IPS-NIHi7 (cell line): ENCODE data around the gene SMS.
"Not testable (repeated sequence)": the region's sequence is repeated elsewhere in the genome, so short reads cannot be mapped to it uniquely, and the experiment has no call there.

Experiments used
- DNase-seq: peaks from one replicate; pipeline ENCODE4 v3.0.0; 2012; ENCODE audit warnings: mixed read lengths; ENCODE audit errors: extremely low spot score

Gene SMS

DNA sequence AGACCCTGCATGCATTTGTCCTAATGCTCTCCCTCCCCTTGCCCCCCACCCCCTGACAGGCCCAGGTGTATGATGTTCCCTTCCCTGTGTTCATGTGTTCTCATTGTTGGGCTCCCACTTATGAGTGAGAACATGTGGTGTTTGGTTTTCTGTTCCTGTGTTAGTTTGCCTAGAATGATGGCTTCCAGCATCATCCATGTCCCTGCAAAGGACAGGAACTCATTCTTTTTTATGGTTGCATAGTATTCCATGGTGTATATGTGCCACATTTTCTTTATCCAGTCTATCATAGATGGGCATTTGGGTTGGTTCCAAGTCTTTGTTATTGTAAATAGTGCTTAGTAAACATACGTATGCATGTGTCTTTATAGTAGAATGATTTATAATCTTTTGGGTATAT, 10.0 kb downstream of the SMS start:
- DNase-seq, result not testable (repeated sequence)

DNA sequence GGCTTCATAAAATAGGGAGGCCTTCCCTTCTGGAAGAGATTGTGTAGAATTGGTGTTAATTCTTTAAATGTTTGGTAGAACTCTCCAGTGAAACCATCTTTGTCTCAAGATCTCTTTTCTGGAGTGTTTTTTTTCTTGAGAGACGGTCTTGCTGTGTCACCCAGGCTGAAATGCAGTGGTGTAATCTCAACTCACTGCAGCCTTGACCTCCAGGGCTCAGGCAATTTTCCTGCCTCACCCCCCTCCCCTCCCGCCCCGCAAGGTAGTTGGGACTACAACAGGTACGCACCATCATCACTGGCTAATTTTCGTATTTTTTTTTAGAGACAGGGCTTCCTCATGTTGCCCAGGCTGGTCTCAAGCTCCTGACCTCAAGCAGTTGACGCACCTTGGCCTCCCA, 12.1 kb downstream of the SMS start:
- no peak for DNase-seq

DNA sequence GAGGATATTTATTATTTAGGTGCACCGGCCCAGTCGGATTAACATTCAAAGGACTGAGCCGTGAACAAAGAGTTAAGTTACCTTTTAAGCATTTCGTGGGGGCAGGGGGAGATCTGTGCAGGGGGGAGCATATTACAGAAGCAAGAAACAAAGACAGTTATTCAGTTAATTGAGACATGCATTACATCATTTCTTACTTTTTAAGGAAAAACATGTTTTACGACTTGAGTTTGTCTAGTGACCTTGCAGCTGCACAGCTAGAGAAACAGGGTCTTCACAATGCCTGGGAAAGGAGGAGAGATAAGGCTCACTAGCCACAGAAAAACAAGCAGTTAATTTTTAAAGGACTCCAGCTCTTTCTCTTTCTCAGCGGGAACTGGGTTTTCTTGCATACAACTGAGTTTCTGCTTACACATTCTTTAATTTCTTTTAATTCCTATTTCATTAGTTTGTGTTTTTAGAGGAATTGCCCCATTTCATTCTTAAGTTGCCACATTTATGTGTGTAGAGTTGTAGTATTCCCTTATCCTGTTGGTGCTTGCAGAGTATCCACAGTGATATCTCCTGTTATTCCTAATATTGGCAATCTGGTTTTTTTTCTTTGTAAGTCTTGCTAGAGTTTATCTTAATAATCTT, 12.8 kb downstream of the SMS start:
- DNase-seq, result not testable (repeated sequence)

DNA sequence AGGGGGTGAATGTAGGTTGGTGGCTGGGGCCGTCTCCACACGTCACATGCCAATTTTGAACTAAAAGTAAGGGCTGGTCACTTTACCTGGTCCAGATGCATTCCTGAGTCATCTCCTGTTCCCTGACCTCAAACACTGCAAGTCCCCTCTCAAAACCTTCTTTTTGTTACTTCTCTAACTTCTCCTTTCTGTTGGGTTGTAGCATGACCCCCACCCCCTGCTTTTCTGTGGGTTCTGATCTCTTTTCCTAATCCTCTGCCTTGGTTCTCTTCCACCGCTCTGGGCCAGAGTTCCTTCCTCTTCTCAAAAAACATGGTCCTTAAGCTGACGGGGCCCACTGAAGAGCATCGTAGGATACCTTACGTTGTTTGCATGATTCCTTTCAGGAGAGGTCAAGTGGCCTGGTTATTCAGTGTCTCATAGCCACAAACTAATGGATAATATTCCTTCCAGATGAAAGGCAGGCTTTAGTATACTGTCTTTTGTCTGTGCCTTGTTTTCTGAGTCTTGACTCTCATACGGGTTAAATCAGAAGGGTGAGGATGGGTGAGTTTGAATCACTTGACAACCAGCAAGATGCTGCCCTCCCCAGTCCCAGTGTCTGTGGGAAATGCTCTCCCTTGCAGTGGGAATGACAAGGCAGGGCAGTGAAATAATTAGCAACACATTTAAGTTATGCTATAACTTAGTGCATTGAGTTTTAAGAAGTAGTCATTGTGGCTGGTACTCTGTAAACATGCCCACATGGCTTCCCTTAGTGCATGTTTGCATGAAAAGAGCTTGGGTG, 15.1 kb downstream of the SMS start:
- DNase-seq, result no peak

DNA sequence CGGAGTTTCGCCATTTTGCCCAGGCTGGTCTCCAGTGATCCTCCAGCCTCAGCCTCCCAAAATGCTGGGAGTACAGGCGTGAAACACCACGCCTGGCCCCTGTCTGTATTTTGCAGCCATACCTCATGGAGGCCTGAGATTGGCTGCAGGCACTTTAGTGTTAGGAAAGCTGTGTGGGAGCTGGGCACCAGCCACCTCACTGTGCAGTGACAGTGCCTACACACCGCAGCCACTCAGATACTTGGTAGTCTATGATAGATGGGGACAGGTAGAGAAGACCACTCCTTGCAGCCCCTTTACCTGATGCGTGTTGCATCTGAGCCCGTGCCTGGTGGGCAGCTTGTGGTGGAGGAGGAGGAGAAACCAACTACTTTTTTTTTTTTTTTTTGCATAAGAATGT, 16.3 kb downstream of the SMS start:
- DNase-seq, result no peak

DNA sequence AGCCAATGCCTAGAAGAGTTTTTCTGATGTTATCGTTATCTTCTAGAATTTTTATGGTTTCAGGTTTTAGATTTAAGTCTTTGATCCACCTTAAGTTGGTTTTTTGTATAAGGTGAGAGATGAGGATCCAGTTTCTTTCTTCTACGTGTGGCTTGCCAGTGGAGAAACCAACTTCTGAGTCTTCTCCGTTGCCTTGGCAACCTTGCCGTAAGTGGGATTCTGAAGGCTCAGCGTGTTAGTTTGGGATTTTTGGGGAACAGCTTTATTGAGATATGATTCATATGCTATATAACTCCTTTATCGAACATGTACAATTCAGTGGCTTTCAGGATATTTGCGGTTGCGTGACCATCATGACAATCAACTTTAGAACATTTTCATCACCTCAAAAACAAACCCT, 17.7 kb downstream of the SMS start:
- no peak for DNase-seq

DNA sequence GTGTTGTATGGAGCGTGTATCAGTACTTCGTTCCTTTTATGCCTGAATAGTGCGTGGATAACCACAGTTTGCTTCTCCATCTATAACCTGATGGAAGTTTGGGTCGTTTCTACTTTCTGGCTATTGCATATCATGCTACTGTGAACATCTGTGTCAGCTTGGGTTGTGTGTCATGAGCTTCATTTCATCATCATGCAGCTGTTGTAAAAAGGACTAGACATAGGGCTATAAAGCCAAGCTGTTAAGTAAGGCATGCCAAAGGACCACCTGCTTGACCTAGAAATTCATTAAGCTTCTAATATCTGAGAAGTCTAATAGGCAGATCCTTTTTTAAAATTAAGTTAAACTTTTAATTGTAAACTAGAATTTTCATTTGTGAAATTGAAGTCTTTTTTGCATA, 18.4 kb downstream of the SMS start:
- no peak for DNase-seq

DNA sequence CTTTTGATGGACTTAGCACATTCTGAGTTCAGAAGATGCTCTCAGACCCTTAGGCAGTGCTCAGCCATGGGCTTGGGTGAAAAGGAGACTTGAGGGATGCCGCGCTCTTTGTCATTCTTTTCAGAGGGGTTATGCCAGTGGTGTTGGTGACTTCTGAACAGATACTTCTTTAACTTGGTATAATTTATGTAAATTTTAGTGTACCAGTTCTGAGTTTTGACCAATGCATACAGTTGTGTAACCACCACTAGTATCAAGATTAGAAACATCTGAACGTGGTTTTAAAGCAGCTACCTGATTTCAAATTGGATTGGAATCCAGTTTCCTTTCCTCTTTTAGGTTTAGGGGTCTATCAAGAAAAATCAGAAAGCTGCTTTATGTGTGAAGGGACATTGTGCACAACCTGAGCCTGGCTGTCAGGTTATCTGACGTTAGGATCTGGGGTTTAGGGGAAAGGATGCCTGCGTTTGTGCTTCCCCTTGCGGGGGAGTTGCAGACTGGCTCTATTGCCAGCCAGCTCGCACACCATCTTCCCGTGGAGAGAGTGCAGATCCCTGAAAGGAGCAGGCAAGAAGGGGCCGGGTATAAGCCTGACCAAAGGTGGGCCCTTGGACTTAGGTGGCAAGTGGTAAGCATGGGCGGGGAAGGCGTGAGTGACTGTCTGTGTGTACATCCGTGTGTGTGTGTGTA, 19.0 kb downstream of the SMS start:
- DNase-seq, result no peak

DNA sequence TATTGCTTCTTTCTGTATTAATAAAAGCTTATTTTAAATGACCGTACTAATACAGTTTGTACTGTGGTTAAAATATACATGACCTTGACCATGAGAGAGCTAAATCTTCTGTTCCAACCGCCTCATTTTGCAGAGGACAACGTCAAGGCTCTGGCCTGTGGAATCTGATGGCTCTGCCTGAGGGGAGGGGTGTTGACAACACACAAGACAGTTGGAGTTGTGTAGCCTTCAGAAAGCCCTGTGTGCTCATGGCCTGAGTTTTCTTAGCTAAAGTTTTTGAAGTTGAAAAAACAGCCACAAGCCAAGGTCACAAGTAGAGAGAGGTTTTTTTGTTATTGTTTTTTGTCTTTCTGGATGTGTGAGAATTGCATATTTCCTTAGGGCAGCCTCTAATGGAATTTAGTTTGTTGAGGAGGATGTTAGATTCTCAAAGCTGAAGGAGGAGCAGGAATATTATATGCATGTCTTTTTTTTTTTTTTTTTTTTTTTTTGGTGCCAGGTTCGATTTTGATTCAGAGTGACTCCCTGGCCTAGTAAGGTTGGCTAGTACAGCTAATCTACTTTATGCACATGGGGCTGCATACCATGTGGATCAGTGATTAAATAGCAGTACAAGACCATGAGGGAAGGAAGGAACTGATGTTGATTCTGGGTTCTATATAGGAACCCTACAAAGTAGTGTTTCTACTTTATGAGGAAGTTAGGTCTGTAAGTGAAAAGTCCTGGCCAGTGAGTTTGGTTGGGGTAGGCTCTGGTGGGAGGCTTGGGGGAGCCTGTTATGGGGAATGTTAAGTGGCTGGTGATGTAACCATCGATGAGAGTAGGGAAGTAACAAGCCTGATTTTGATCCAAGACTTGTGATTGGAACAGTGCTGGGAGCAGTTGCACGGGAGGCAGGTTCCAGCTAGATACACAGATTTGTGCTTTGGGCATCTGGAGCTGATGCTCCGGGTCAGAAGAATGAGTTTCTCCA, 20.3 kb downstream of the SMS start:
- DNase-seq, result no peak

DNA sequence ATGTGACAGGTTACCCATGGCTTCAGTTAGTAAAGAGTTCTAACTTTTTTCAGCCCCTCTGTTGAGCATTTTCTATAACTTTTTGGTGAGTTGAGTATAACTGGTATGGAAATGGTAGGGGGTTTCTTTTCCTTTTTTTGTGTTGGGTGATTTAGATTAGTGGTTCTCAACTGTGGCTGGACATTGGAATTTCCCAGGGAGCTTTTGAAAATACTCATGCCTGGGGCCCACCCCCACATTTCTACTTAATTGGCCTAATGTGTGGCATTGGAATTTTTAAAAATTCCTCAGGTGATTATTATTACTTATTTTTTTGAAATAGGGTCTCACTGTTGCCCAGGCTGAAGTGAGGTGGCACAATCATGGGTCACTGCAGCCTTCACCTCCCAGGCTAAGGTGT, 21.9 kb downstream of the SMS start:
- DNase-seq, result no peak

DNA sequence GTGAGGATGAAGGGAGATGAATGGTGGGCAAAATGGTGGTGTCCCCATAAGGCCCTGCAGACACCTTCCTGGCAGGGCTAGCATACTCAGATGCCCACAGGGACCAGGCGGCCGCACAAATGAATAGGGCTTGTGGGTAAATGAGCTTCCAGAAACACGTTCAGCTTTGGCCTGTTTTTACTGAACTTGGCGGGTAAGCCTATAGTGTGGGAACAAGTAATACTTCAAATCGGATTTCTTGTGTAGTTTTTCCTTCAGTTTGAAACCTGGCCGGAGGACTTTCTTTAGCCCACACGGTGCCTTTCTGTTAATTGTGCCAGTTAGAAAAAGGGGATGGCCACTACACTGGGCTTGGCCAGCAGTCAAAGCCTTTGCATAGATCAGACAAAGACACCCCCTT, 22.8 kb downstream of the SMS start:
- no peak for DNase-seq

DNA sequence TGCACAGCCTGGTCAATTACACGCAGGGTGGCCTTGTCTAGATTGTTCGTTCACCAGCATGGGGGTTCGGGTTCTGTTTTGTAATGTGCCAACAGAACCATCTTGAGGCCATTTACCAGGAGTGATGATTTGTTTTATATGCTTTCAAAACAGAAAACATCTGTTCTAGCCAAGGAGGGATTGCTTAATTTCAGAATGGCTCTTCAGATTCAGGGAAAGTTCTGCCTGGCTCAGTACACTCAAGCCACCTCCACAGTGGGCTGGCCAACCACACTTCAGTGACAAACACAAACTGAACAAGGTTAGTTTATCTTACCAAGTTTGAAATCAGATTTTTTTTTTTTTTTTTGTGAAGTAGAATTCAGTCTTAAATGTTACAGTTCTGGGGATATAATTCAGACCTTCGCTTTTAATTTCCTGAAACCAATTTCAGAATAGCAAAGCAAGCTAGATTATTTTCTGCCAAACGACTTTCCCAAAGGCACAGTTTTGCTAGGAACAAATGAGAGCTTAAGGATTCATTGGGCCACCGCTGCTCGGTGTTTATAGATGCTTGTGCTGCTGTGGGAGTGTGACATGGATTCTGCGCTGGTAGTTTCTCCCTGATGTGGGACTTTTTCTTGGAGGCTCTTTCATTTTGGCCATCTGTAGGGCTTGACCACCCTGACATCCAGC, 23.4 kb downstream of the SMS start:
- no peak for DNase-seq

DNA sequence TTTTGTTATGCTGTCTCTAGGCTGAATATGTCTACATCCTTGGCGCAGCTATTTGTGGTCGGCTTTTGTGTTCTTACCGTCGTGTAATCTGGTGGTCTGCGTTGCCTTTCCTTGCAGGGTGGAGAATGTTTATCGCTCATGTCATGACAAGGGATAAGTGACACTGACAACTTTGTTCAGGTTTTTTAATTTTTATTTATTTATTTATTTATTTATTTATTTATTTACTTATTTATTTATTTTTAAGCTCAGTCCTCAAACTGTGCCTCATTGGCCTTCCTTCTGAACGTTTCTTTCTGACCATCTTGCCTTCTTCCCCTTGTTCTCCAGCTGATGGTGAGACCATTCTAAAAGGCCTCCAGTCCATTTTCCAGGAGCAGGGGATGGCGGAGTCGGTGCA, 26.4 kb downstream of the SMS start:
- no peak for DNase-seq

DNA sequence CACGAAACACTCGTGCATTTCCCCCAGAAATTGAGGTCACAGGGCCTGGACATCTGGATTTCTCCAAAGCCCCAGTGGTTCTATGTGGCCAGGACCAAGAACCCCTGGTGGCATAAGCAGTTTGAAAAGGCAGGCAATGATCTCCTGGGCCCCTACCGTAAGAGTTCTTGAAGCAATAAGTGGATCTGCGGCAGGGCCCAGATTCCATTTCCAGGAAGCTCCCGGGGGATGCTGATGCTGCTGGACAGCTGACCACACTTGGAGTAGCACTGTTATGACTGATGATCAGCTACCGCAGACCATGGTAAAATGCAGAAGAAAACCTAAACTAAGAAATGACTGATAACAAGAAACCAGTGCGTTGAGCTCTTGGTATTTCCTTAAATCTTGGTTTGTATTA, 27.8 kb downstream of the SMS start:
- DNase-seq, result no peak

DNA sequence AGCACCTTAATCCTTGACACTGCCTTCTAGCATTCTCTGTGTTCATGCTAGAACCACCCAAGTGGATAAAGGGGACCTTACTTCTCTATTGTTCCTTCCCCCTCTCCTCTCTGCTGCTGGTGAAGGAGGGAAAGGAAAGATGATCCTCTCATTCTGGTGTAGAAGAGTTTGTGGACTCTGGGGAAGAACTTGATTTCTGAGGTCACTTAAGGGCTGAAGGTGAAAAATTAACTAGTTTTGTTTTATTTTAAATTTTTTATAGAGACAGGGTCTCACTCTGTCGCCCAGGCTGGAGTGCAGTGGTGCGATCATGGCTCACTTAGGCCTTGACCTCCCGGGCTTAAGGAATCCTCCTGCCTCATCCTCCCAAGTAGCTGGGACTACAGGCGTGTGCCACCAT, 29.8 kb downstream of the SMS start:
- no peak for DNase-seq

DNA sequence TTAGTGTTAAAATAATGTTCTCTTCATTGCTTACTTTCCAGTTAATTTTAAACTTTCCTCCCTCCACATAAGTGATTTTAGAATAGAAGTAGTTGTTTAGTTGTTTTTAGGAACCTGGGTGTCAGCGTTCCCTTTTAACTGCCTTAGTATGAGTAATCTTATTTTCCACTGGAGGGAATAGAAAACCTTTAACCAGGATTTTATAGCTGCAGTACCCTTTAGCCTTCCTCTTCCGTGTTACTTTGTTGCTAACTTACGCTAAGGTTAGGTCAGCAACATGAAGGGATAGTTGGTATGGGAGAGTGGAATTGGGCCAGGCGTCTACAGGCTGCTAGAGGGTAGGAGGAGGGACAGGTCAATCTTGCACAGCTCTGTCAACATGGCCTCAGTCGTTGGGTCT, 31.5 kb downstream of the SMS start:
- DNase-seq, result no peak

DNA sequence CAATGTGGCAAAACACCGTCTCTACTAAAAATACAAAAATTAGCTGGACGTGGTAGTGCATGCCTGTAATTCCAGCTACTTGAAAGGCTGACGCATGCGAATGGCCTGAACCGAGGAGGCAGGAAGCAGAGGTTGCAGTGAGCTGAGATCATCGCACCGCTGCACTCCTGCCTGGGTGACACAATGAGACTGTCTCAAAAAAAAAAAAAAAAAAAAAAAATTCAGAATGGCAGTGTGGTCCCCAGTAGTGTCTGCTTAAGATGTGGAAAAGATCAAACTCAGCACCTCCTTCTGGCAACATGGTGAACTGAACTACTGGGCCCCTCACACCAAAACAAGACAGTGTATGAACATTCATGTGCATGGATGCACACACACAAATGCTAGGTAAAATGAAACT, 32.2 kb downstream of the SMS start:
- DNase-seq, result no peak

DNA sequence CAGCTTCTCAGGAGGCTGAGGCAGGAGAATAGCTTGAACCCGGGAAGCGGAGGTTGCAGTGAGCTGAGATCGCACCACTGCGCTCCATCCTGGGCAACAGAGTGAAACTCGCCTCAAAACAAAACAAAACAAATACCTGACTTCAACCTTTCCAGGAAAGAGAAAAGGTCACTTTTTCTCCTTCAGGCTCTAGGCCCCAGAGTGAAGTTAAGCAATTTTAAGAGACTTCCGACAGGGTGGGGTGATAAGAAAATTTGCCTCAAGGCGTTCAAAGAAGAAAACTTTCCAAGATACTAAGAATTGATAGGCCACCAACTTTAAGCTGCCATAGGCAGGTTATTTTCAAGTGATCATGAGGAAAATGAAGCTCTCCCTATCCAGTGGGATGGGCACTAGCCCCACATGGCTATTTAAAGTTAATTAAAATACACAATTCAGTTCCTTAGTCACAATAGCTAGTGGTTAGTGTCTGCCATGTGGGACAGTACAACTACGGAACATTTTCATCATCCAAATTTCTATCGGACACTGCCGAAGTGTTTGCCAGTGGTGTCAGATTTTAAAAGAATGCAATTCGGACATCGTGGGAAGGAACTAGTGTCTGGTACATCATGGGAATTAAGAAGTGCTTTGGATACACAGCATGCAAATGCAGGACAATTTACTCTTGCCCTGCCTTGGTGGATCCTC, 33.0 kb downstream of the SMS start:
- no peak for DNase-seq

DNA sequence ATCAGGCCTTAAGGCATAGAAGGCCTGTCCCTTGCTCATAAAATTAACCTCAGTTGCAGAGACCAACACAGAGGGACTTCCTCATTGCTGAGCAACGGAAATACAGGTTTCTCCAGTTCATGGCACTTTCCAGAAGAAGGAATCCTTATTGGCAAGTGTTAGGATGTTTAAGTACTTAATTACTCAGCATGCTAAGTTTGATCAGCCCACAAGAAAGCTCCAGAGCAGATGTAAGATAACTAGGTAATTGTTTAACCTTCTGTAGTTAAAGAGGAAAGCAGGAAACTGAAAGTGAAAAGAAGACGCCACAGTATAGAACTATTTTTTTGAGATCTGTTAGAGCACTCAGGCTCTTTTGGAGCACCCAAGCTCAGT, 33.5 kb downstream of the SMS start:
- no peak for DNase-seq

DNA sequence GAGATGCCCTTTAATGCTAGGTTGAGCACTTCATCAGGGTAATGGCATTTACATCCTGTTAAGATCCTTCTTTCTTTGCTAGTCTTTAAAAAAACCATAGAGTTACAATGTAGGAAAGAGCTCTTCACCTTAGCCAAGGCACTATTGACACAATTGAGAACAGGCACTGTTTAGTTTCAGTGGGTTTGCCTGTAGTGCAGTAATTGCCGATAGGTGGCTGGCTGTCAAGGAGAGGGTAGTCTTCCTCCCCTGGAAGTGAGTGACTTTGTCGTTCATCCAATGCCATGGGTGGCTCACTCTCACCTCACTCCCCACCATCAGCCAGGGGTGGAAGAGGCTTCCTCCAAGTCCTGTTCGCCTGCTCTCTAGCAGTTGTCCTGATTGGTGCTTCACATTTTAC, 34.7 kb downstream of the SMS start:
- no peak for DNase-seq

DNA sequence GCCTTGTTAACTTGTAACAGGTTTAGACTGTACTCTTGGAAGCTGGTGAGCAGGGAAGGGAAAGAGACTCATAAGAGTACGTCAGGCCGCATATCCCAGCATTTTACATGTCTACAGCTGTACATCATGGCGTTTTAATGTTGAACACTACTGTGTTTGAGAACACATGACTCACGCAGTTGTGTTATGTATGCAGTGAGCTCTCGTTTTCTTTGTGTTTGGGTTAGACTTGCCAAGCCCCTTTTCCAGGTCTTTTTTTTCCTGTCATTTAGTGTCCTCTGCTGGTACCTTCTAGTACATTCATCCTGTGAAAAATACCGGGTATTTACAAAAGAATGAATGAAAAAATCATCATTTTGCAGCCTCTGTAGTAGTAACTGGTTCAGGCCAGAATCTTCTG, 35.3 kb downstream of the SMS start:
- no peak for DNase-seq
